DMS53 (cell line): ENCODE measurements around the gene CDH4.

Experiments
- DNase-seq: peaks from one replicate; lab custom pipeline; 2025; lab: John Stamatoyannopoulos, UW

Gene CDH4

GRCh38 chr20:61356196-61356595 lies 104.1 kb downstream of the CDH4 start:
- DNase-seq, result no peak

- DNase-seq, result no peak
These were observed 105.1 kb downstream of the CDH4 start for GRCh38 chr20:61357119-61357518.

- DNase-seq, result no peak
These were observed 107.2 kb downstream of the CDH4 start for GRCh38 chr20:61359254-61359653.

GRCh38 chr20:61360296-61360695 lies 108.2 kb downstream of the CDH4 start:
- no peak for DNase-seq

GRCh38 chr20:61360940-61361339 lies 108.9 kb downstream of the CDH4 start:
- no peak for DNase-seq

GRCh38 chr20:61361501-61361900 lies 109.4 kb downstream of the CDH4 start:
- DNase-seq, result no peak

- DNase-seq, result no peak
These were observed 112.1 kb downstream of the CDH4 start for GRCh38 chr20:61364147-61364546.

- DNase-seq, result no peak
These were observed 114.9 kb downstream of the CDH4 start for GRCh38 chr20:61366914-61367313.

- DNase-seq, result no peak
These were observed 117.9 kb downstream of the CDH4 start for GRCh38 chr20:61369731-61370520.

- no peak for DNase-seq
These were observed 118.8 kb downstream of the CDH4 start for GRCh38 chr20:61370841-61371303.

- DNase-seq, result no peak
These were observed 119.6 kb downstream of the CDH4 start for GRCh38 chr20:61371501-61372136.

GRCh38 chr20:61372137-61373054 lies 120.3 kb downstream of the CDH4 start:
- DNase-seq, result no peak

GRCh38 chr20:61373055-61373399 lies 121.0 kb downstream of the CDH4 start:
- DNase-seq, result no peak

- DNase-seq, result no peak
These were observed 122.0 kb downstream of the CDH4 start for GRCh38 chr20:61373956-61374545.

- DNase-seq, result no peak
These were observed 124.6 kb downstream of the CDH4 start for GRCh38 chr20:61376541-61377240.

GRCh38 chr20:61378694-61379355 lies 126.8 kb downstream of the CDH4 start:
- no peak for DNase-seq

- no peak for DNase-seq
These were observed 128.0 kb downstream of the CDH4 start for GRCh38 chr20:61379898-61380544.

- DNase-seq, result no peak
These were observed 128.5 kb downstream of the CDH4 start for GRCh38 chr20:61380545-61380915.

- no peak for DNase-seq
These were observed 130.1 kb downstream of the CDH4 start for GRCh38 chr20:61382194-61382593.

GRCh38 chr20:61385296-61385695 lies 133.2 kb downstream of the CDH4 start:
- no peak for DNase-seq

- DNase-seq, result no peak
These were observed 133.7 kb downstream of the CDH4 start for GRCh38 chr20:61385731-61386130.
